Measurements from ENCODE around the gene MIF. TPM values are rescaled to one million over a fixed set of nuclear protein-coding genes. Genes with fewer than 3 reads are reported as not detected.

The MIF gene
- total RNA-seq, 2 experiments from 2014 or later: 213 to 226 TPM

DNA sequence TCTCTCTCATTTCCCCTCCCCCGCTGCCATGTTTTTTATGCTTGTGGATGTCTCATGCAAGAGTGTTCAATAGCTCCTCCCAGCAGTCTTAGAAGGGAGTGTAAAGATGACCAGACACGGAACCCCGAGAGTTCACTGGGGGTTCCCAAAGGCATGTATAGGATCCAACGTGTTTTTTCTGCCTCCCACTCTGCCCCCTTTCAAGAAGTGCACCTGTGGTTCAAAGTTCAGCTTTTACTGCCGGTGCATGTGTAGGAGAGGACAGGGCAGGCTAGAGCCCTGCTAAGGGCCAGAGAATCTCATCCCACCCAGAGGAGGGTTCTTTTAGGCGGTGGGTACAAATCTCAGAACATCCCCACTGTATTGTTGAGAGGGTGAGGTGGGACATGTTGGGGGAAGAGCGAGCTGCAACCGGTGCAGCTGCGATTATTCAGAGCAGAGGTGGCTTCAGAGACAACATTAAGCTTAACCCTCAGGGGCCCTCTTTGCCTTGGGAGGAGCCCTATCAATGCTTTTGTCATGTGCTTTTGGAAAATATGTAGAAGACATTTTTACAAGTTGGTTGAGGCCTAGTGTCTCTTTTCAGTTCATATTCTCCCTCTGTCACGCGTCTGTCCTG, 14.5 kb downstream of the MIF start:
- Mint-ChIP-seq H3K4me3 (no peak overlapping the region), H3K4me1 (ENCODE audit: low read depth) (peaks cover 5% of the 10 kb centered on the region), H3K27ac (no peak overlapping the region), H3K9me3 (no peaks in the 10 kb centered on the region), H3K36me3 (ENCODE audit: low read depth) (no peaks in the 10 kb centered on the region), H3K27me3 (no peaks in the 10 kb centered on the region)
- Histone ChIP-seq H3K27me3 (ENCODE audit: control insufficient read depth in 1 of 2, insufficient read depth in 2 of 2, low read length in 2 of 2) (no peaks in the 10 kb centered on the region), H3K4me3 (ENCODE audit: low read length) (no peak overlapping the region), H3K36me3 (ENCODE audit: insufficient read depth, low read length) (no peaks in the 10 kb centered on the region), H3K9me3 (ENCODE audit: control insufficient read depth in 1 of 2, insufficient read depth in 1 of 2, low read length in 2 of 2) (no peaks in the 10 kb centered on the region), H3K4me1 (ENCODE audit: insufficient read depth, low read length) (peaks cover 8% of the 10 kb centered on the region), H3K27ac (ENCODE audit: low read depth in 1 of 2, low read length in 2 of 2) (no peak overlapping the region)
- CTCF ChIA-PET: interaction anchor here (0.9 kb wide), 1 partner anchor 14 kb away, joined by 3 read pairs; the partner anchor contains the start of gene MIF
- no peak for TF ChIP-seq CTCF (IDR thresholded peaks at IDR 0.05)
- no peak for DNase-seq
- no peak for ATAC-seq (ENCODE audit: poor library complexity)
- POLR2A ChIA-PET: no interaction called here
- intact Hi-C loops (cut with DNase I, micrococcal nuclease): no loop called here

DNA sequence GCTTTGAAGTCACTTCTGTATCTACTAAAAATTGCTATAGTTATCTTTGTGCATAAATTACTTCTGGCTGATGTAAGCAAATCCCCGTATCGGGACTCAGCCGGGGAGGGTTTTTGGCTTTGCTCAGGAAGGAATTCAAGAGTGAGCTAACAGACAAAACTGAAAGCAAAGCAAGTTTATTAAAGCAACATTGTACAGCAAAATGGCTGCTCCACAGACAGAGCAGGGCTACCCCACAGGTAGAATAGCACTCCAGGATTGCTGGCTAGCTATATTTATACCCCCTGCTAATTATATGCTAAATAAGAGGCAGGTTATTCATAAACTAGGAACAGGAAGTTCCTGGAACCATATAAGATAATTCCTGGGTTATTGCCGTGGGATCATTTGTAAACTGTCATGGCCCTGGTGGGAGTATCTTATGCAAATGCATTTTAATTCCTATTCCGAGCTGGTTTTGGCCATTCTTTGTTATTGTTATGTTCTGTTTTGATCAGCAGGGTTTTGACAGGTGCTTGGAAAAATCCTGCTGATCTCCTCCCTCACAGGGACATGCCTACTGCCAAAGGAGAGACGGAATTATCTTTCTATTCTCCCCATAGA, 15.2 kb downstream of the MIF start:
- CTCF ChIA-PET: interaction anchor here (0.9 kb wide), 1 partner anchor 15 kb away, joined by 3 read pairs; the partner anchor contains the start of gene MIF
- no peak for ATAC-seq (ENCODE audit: poor library complexity)
- TF ChIP-seq CTCF (IDR thresholded peaks at IDR 0.05): no peak
- POLR2A ChIA-PET: interaction anchor here (1.3 kb wide), 1 partner anchor 15 kb away, joined by 8 read pairs; the partner anchor contains the start of gene MIF
- intact Hi-C loops (cut with DNase I, micrococcal nuclease): no loop called here
- no peaks in the 10 kb centered on the region for H3K9me3 ChIP-seq (ENCODE audit: control insufficient read depth in 1 of 2, insufficient read depth in 1 of 2, low read length in 2 of 2)
- H3K27ac Mint-ChIP-seq: no peak overlapping the region
- peaks cover 11% of the 10 kb centered on the region for H3K4me1 ChIP-seq (ENCODE audit: insufficient read depth, low read length)
- H3K27me3 ChIP-seq (ENCODE audit: control insufficient read depth in 1 of 2, insufficient read depth in 2 of 2, low read length in 2 of 2): no peaks in the 10 kb centered on the region
- H3K27me3 Mint-ChIP-seq: no peaks in the 10 kb centered on the region
- H3K27ac ChIP-seq (ENCODE audit: low read depth in 1 of 2, low read length in 2 of 2): no peak overlapping the region
- H3K4me3 ChIP-seq (ENCODE audit: low read length): no peak overlapping the region
- DNase-seq: no peak
- H3K9me3 Mint-ChIP-seq: no peaks in the 10 kb centered on the region
- peaks cover 12% of the 10 kb centered on the region for H3K4me1 Mint-ChIP-seq (ENCODE audit: low read depth)
- no peaks in the 10 kb centered on the region for H3K36me3 ChIP-seq (ENCODE audit: insufficient read depth, low read length)
- no peak overlapping the region for H3K4me3 Mint-ChIP-seq
- no peaks in the 10 kb centered on the region for H3K36me3 Mint-ChIP-seq (ENCODE audit: low read depth)

DNA sequence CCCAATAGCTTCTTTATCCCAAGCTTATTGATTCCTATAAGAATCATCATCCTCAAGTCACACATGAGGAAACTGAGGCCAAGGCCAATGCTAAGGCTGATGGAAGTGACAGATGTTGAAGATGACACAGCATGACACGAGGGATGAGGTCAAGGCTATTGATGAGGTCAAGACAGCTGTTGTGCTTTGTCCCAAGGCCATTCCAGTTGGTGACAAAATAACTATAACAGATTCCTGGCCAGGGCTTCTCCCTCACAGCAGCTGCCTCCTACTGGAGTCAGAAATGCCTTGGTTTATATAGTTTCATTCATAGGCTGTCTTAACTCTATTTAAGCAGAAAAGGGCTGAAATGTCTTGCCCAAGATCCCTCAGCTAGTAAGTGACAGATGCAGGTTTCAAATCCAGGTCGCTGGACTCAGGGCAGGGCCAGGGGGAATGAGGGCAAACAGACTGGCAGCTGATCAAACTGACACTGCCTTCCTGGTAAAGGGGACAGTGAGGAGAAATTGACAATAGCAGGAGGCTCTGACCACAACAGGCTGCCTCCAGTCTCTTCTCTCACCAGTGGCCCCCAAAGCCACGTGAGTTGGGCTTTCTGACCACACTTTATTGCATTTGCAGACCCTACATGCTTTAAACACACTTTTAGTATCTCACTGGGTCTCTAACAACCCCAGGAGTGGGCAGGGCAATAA, 16.5 kb downstream of the MIF start:
- no peak overlapping the region for H3K4me3 ChIP-seq (ENCODE audit: low read length)
- intact Hi-C loops (cut with DNase I, micrococcal nuclease): loop anchor here in 1 of 2 experiments (5.0 to 10.0 kb wide), 6 partner anchors 193 to 894 kb away; partner anchors contain the start of genes GNAZ, GUCD1, SGSM1 and SNRPD3
- ATAC-seq (ENCODE audit: poor library complexity) (no peak), DNase-seq (no peak)
- no peaks in the 10 kb centered on the region for H3K36me3 ChIP-seq (ENCODE audit: insufficient read depth, low read length)
- ChIA-PET POLR2A (interaction anchor here (0.9 to 1.3 kb wide), 2 partner anchors 16 to 17 kb away, joined by 4 to 8 read pairs; partner anchors contain the start of gene MIF), CTCF (interaction anchor here (1.2 kb wide), 1 partner anchor 61 kb away, joined by 3 read pairs; no protein-coding TSS in a partner anchor)
- no peaks in the 10 kb centered on the region for H3K9me3 ChIP-seq (ENCODE audit: control insufficient read depth in 1 of 2, insufficient read depth in 1 of 2, low read length in 2 of 2)
- H3K27me3 ChIP-seq (ENCODE audit: control insufficient read depth in 1 of 2, insufficient read depth in 2 of 2, low read length in 2 of 2): no peaks in the 10 kb centered on the region
- TF ChIP-seq CTCF (IDR thresholded peaks at IDR 0.05): no peak
- no peak overlapping the region for H3K27ac Mint-ChIP-seq
- H3K4me1 Mint-ChIP-seq (ENCODE audit: low read depth): peaks cover 17% of the 10 kb centered on the region
- H3K9me3 Mint-ChIP-seq: no peaks in the 10 kb centered on the region
- H3K36me3 Mint-ChIP-seq (ENCODE audit: low read depth): no peaks in the 10 kb centered on the region
- no peak overlapping the region for H3K27ac ChIP-seq (ENCODE audit: low read depth in 1 of 2, low read length in 2 of 2)
- H3K4me1 ChIP-seq (ENCODE audit: insufficient read depth, low read length): peaks cover 11% of the 10 kb centered on the region
- no peaks in the 10 kb centered on the region for H3K27me3 Mint-ChIP-seq
- H3K4me3 Mint-ChIP-seq: no peak overlapping the region
